HS-5 (cell line): ENCODE results near the gene DGKB.
A peak's percentile ranks its signal among the peaks of the same experiment; 100 is the strongest.

Experiments
- DNase-seq: peaks from one replicate; pipeline ENCODE4 v3.0.0-alpha.2; 2012; ENCODE audit warnings: low read depth

The DGKB gene

GRCh38 chr7:14201353-14201752 is 701.2 kb downstream of the DGKB start:
- DNase-seq: no peak

GRCh38 chr7:14199336-14199735 is 703.2 kb downstream of the DGKB start:
- DNase-seq: no peak

- DNase-seq: no peak
Measured at GRCh38 chr7:14197280-14197679, 705.3 kb downstream of the DGKB start.

GRCh38 chr7:14196555-14196954 is 706.0 kb downstream of the DGKB start:
- peak; percentile 30 for DNase-seq

GRCh38 chr7:14195871-14196270 is 706.7 kb downstream of the DGKB start:
- DNase-seq: no peak

GRCh38 chr7:14195079-14195478 is 707.5 kb downstream of the DGKB start:
- DNase-seq: no peak

GRCh38 chr7:14191686-14192098 is 710.9 kb downstream of the DGKB start:
- DNase-seq: peak; percentile 72

- no peak for DNase-seq
Measured at GRCh38 chr7:14184292-14184864, 718.2 kb downstream of the DGKB start.

- DNase-seq: no peak
Measured at GRCh38 chr7:14179781-14180180, 722.8 kb downstream of the DGKB start.

- no peak for DNase-seq
Measured at GRCh38 chr7:14177876-14178275, 724.7 kb downstream of the DGKB start.

- DNase-seq: no peak
Measured at GRCh38 chr7:14170872-14171271, 731.7 kb downstream of the DGKB start.

GRCh38 chr7:14158111-14158510 is 744.4 kb downstream of the DGKB start:
- DNase-seq: no peak

- DNase-seq: no peak
Measured at GRCh38 chr7:14156436-14156835, 746.1 kb downstream of the DGKB start.

- DNase-seq: no peak
Measured at GRCh38 chr7:14148974-14149373, 753.6 kb downstream of the DGKB start.

- DNase-seq: no peak
Measured at GRCh38 chr7:14147532-14147931, 755.0 kb downstream of the DGKB start.

GRCh38 chr7:14144538-14144937 is 758.0 kb downstream of the DGKB start:
- DNase-seq: no peak

- no peak for DNase-seq
Measured at GRCh38 chr7:14144109-14144508, 758.4 kb downstream of the DGKB start.

GRCh38 chr7:14137676-14138075 is 764.9 kb downstream of the DGKB start:
- DNase-seq: no peak

- DNase-seq: no peak
Measured at GRCh38 chr7:14133752-14134151, 768.8 kb downstream of the DGKB start.

GRCh38 chr7:14125998-14126397 is 776.6 kb downstream of the DGKB start:
- no peak for DNase-seq

GRCh38 chr7:14124716-14125115 is 777.8 kb downstream of the DGKB start:
- DNase-seq: no peak

GRCh38 chr7:14123923-14124322 is 778.6 kb downstream of the DGKB start:
- DNase-seq: no peak

GRCh38 chr7:14115701-14116100 is 786.9 kb downstream of the DGKB start:
- peak; percentile 34 for DNase-seq

GRCh38 chr7:14104861-14105260 is 797.7 kb downstream of the DGKB start:
- DNase-seq: no peak

- no peak for DNase-seq
Measured at GRCh38 chr7:14096159-14096558, 806.4 kb downstream of the DGKB start.
